ENCODE measurements around the gene COX7A1. TPM values are rescaled to one million over a fixed set of nuclear protein-coding genes. Genes with fewer than 3 reads are reported as not detected.

The COX7A1 gene
- total RNA-seq, 1 donor from 2014 or later = 2,839 TPM

GRCh38 chr19:36112678-36113077, 39.6 kb downstream of the COX7A1 start:
- peaks cover 33% of the 10 kb centered on the region for H3K4me1 ChIP-seq
- H3K27me3 ChIP-seq (ENCODE audit: low read depth) = no peaks in the 10 kb centered on the region
- intact Hi-C loops (cut with micrococcal nuclease) = no loop called here
- no peak overlapping the region for H3K4me3 ChIP-seq
- no peak for DNase-seq
- H3K27ac ChIP-seq (replicated peaks) = no peak overlapping the region
- no peaks in the 10 kb centered on the region for H3K9me3 ChIP-seq (replicated peaks)
- peaks cover 26% of the 10 kb centered on the region for H3K36me3 ChIP-seq
- no peak for TF ChIP-seq CTCF (IDR thresholded peaks at IDR 0.05; ENCODE audit: borderline replicate concordance)

- no peak for DNase-seq
- TF ChIP-seq CTCF (IDR thresholded peaks at IDR 0.05; ENCODE audit: borderline replicate concordance) = no peak
- Histone ChIP-seq H3K36me3 (peaks cover 26% of the 10 kb centered on the region), H3K27ac (replicated peaks) (no peak overlapping the region), H3K4me1 (peaks cover 27% of the 10 kb centered on the region), H3K9me3 (replicated peaks) (no peaks in the 10 kb centered on the region), H3K27me3 (ENCODE audit: low read depth) (no peaks in the 10 kb centered on the region), H3K4me3 (no peak overlapping the region)
- intact Hi-C loops (cut with micrococcal nuclease) = no loop called here
These were observed 41.1 kb downstream of the COX7A1 start for GRCh38 chr19:36111200-36111539.

- no peak for DNase-seq
- peaks cover 26% of the 10 kb centered on the region for H3K36me3 ChIP-seq
- no peaks in the 10 kb centered on the region for H3K27me3 ChIP-seq (ENCODE audit: low read depth)
- TF ChIP-seq CTCF (IDR thresholded peaks at IDR 0.05; ENCODE audit: borderline replicate concordance) = no peak
- intact Hi-C loops (cut with micrococcal nuclease) = no loop called here
- peaks cover 27% of the 10 kb centered on the region for H3K4me1 ChIP-seq
- H3K9me3 ChIP-seq (replicated peaks) = no peaks in the 10 kb centered on the region
- no peak within 1 kb of the TSS for H3K27ac ChIP-seq (replicated peaks)
- no peak within 1 kb of the TSS for H3K4me3 ChIP-seq
These were observed 41.6 kb downstream of the COX7A1 start, which contains the start of gene OVOL3 for GRCh38 chr19:36110487-36111199. OVOL3 (plus strand) TSS chr19:36111143; CDS start chr19:36111203, 60 bp downstream.

- intact Hi-C loops (cut with micrococcal nuclease) = no loop called here
- no peak overlapping the region for H3K4me3 ChIP-seq
- peaks cover 24% of the 10 kb centered on the region for H3K4me1 ChIP-seq
- no peak for TF ChIP-seq CTCF (IDR thresholded peaks at IDR 0.05; ENCODE audit: borderline replicate concordance)
- no peak for DNase-seq
- peaks cover 40% of the 10 kb centered on the region for H3K36me3 ChIP-seq
- no peaks in the 10 kb centered on the region for H3K27me3 ChIP-seq (ENCODE audit: low read depth)
- H3K9me3 ChIP-seq (replicated peaks) = no peaks in the 10 kb centered on the region
- no peak overlapping the region for H3K27ac ChIP-seq (replicated peaks)
These were observed 43.6 kb downstream of the COX7A1 start for GRCh38 chr19:36108684-36109083.

- Histone ChIP-seq H3K27me3 (ENCODE audit: low read depth) (no peaks in the 10 kb centered on the region), H3K4me3 (no peak overlapping the region), H3K36me3 (peaks cover 38% of the 10 kb centered on the region), H3K4me1 (peaks cover 34% of the 10 kb centered on the region), H3K9me3 (replicated peaks) (no peaks in the 10 kb centered on the region), H3K27ac (replicated peaks) (peak overlapping the region; percentile 69)
- DNase-seq = no peak
- intact Hi-C loops (cut with micrococcal nuclease) = no loop called here
- no peak for TF ChIP-seq CTCF (IDR thresholded peaks at IDR 0.05; ENCODE audit: borderline replicate concordance)
These were observed 45.3 kb downstream of the COX7A1 start for GRCh38 chr19:36106991-36107390.

Measured in left ventricle myocardium inferior (tissue), 1 donor.